CD4-positive, alpha-beta T cell treated with Interleukin-10 for 1 hour (primary cell): ENCODE data around the gene PLCB1.
"Not testable (repeated sequence)": the region's sequence is repeated elsewhere in the genome, so short reads cannot be mapped to it uniquely, and the experiment has no call there.

Experiments used
- DNase-seq: peaks from one replicate; pipeline ENCODE4 v3.0.0-alpha.2; 2020

PLCB1 gene

DNA sequence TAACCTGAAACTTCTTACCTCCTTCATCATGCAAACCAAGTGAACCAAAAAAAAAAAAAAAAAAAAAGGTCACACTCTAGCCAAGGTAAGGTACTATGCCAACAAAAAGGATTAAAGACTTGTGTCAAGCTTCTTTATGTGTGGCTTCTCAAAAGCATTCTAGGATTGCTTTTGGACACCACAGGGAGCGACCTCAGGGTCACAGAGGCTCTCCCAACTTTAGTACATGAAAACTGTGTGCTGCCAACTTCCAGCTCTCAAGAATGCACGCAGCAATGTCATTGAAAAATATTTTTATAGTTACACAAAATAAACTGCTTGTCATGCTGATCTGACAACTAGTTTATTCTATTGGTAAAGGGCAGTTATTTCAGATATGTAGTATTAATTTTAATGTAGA, 243.8 kb downstream of the PLCB1 start:
- no peak for DNase-seq

DNA sequence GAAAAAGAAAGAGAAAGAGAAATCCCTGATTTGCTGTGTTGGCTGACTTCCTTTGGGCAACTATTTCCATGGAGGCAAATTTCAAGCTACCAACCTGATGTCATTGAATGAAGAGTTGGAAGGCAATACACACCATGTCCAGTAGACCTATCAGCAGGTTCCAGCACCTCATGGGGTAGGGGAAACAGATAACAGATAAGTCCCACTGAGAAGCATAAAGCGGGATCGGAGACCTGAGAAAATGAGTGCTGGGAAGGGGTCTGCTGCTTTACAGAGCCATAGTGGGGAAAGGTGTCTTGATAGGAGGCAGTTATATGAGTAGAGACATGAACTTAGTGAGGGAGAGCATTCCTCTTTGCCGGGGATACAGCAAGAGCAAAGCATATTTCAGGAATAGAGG, 244.9 kb downstream of the PLCB1 start:
- DNase-seq = no peak

DNA sequence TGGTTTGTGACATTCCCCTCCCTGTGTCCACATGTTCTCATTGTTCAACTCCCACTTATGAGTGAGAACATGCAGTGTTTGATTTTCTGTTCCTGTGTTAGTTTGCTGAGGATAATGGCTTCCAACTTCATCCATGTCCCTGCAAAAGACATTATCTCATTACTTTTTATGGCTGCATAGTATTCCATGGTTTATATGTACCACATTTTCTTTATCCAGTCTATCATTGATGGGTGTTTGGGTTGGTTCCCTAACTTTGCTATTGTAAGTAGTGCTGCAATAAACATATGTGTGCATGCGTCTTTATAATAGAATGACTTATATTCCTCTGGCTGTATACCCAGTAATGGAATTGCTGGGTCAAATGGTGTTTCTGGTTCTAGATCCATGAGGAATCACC, 247.1 kb downstream of the PLCB1 start:
- not testable (repeated sequence) for DNase-seq

DNA sequence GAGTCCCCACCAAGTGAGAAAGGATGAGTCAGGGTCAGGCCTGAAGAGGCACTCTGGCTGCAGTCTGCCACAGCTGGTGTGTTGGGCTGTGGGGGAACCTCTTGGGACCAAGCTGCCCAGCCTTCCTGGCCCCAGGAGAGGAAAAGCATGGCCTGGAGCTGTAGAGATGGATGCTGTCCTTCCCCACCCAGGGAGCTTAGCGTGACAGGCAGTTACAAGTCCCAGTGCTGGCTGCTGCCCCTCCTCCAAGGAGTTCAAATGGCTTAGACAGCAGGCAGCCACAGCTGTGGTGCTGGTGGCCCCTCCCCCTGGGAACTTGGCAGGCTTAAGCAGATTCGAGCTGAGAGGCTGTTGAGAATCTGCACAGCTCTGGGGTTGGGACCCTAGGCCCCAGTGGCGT, 253.2 kb downstream of the PLCB1 start:
- DNase-seq = no peak

DNA sequence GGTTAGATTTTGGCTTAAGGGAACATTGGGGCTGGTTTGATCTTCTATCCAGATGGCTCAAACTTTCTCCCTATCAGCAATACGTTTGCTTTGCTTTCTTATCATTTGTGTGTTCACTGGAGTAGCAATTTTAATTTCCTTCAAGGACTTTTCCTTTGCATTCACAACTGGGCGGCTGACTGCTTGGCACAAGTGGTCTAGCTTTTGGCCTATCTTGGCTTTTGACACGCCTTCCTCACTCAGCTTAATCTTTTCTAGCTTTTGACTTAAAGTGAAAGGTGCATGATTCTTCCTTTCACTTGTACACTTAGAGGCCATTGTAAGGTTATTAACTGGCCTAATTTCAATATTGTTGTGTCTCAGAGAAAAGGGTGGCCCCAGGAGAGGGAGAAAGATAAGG, 254.9 kb downstream of the PLCB1 start:
- no peak for DNase-seq

DNA sequence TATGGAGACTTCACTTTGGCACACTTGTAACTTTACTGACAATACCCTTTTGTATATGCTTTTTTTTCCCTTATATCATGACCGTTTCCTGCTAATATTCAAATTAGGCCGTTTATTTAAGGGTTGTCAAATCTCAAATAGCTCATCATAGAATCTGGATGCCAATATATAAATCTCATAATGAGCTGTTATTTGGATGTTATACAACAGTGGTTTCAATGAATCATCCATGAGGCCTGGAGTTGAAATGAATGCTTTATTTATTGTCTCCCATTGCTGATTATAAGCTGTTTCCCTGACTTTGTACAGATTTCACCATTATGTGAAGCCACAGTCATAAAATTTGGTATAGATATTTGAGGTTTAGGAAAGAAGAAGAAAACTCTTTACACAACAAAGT, 256.1 kb downstream of the PLCB1 start:
- no peak for DNase-seq

DNA sequence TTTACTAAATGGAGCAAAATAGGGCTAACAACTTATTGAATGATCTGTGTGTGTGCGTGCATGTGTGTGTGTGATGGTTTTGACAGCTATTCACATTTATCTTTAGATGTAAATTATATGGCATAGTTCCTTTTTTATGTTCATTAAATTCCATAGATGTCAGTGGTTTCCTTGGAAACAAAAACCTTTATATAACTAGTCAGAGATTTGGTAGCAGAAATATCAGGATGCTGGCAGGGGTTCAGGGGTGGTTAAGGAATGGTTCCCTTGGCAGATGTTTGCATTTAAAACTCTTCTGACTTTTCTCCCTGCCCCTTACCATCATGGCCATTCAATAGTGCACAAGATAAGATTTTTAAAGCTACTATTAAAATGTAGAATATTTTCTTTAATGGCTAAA, 256.6 kb downstream of the PLCB1 start:
- no peak for DNase-seq

DNA sequence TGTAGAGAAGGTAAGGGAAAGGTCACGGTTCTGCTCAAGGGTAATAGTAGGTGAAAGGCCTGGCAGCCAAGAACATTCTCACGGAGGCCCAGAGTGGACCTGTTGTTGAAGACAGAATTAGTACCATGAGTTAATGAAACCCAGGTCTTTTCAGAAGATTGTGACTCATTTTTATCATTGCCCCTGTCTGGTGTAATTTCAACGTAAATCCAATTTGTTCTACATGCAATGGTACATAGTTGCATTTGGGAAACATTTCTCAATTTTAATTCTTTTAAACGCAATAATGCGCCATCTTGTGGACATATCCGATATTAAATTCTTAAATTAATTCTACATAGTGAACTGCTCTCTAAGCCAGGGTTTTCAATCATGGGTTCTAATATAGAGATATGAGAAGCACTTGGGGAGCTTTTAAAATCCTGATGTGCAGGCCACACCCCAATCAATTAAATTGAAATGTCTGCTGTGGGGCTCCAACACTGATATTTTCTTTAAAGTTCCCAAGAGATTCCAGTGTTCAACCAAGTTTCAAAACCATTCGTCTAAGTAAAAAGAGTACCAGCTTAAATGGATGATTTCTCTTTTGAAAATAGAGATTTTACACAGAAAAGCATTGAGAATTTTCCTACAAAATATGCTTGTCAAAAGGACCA, 257.4 kb downstream of the PLCB1 start:
- DNase-seq = peak; percentile 48

DNA sequence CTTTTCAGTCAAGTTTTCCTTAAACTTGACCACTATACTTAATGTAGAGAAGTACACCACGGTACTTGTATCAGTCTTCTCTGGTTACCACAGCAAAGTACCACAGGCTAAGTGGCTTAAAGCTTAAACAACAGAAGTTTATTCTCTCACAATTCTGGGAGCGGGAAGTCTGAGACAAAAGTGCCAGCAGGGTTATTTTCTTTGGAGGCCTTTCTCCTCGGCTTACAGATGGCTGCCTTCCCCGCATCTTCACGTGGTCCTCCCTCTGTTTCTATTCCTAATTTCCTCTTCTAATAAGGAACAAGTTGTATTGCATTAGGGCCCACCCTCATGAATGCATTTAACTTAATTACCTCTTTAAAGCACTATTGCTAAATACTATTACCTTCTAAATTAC, 258.0 kb downstream of the PLCB1 start:
- no peak for DNase-seq

DNA sequence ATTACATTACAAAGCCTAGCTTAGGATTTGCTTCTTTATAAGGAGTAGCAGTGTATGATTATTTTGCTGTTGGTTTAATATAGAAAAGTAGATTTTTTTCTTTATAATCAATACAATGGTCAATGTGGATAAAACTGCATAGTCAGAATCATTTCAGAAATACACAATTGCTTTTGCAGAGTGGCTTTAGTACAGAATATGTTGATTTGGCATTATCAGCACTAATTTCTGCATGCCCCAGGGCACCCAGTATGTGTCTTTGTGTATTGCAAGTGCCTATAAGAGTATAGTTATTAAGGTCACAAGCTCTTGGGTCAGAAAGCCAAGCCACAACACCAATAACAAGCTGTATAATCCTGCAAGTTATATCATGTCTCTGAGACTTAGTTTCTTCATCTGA, 258.4 kb downstream of the PLCB1 start:
- DNase-seq = no peak

DNA sequence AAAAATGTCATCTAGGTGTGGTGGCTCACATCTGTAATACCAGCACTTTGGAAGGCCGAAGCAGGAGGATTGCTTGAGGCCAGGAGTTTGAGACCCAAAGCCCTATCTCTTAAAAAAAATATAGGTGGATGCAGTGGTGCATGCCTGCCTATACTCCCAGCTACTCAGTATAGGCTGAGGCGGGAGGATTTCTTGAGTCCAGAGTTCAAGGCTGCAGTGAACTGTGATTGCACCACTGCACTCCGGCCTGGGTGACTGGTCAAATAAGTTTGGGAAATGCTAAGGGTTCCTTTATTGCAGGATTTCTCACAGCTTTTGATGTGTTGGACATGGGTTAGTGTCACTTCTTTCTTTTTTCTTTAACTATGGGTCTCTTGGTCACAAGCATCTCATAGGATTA, 261.3 kb downstream of the PLCB1 start:
- DNase-seq = no peak

DNA sequence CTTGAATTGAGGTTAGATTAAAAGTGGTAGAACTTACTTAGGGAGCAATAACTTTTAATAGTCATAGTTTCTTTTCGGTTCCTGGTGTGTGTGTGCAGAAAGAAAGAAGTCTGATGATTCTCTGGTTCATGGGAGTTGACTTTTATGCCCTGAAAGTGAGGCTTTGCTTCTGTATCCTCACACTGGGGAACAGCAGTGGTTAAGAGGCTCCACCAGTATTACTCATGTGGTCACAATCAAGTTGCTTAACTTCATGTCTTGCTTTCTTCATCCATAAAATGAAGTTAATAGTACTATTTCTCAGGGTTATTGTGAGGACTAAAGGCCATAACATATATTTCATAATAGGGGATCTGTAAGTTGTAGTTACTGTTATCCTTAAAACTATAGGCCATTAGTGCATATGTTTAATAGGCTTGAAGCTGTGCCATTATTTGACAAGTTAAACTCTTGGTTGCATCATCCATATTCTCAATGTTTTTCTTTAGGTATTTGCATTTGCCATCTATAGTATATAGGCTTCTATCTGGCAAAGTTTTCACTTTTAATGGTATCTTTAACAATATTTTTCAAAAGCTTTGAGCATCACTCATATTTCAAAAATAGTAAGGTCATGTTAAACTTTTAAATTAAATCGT, 262.4 kb downstream of the PLCB1 start:
- peak; percentile 10 for DNase-seq

DNA sequence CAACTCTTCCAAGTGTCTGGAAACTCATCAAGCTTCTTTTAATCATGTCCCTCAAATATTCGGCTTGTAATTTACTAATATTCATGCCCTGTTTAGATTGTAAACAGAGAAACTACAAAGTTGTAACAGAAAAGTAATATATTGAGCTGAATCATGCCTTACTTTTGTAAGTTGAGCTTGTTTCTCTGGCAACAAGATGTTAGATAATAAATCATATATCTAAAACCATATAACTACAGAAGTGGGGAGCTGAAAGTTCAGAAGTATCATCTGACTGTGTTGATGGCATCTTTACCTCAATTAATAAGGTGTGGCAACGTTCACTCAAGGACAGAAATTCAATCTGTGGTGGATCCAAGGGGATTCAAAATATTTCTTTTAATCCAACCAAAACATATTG, 263.9 kb downstream of the PLCB1 start:
- DNase-seq = no peak

DNA sequence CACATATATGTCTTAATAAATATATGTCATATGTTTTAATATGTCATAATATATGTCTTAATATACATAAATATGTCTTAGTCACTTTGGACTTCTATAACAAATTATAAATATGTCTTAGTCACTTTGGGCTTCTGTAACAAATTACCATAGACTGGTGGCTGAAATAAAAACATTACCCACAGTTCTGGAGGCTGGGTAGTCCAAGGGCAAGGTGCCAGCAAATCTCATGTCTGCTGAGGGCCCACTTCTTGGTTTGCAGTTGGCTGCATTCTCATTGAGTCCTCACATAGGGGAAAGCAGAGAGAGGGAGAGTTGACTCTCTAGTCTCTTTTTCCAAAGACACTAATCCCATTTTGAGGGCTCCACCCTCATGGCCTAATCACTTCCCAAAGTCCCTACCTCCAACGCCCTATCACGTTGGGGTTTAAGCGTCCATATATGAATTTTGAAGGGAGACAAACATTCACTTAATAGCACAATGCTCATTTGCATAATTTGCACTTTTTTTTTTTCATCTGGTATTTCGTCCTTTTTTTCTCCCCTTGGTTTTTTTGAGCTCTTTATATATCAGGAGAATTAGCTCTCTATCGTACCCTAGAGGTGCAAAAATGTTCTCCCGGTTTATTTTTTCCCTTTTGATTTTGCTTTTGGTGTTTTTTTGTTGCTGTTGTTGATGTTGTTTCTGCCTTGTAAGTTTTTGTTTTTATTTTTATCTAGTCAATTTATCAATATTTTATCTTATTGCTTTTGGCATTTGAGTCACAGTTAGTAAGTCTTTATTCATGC, 266.4 kb downstream of the PLCB1 start:
- DNase-seq = no peak

DNA sequence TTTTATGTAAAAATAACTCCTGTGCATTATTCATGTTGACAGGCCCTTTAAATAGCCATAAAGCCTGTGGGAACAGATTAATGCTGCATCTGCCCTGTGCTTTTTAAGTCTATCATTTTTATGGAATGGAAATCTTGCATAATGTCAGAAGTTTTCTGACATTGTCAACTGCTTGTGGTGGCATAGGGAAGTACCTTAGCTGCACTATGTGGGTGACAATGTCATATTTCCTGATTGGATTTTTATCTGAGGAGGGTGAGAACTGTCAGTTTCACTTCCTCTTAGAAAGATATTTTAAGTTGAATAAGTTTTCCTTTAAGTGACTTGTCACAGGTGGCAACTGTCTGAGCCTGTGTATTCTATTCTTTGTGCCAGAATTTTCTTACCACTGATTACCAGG, 267.9 kb downstream of the PLCB1 start:
- peak; percentile 19 for DNase-seq

DNA sequence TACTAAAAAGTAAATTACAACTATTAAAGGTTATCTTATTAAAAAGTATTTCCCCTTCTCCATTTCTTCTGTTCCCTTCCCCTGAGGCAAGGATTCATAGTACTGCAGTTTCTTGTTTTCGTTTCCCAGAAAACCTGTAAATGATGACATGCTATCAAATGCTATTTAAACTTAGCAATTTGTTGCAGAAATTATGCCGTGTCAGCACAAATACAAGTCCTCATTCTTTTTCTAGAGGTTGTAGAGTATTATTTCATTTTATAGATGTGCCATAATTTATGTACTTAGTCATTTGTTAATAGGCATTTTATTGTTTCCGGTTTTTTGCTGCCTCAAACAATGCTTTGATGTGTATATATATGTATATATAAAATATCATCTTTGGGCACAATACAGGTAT, 268.4 kb downstream of the PLCB1 start:
- no peak for DNase-seq

DNA sequence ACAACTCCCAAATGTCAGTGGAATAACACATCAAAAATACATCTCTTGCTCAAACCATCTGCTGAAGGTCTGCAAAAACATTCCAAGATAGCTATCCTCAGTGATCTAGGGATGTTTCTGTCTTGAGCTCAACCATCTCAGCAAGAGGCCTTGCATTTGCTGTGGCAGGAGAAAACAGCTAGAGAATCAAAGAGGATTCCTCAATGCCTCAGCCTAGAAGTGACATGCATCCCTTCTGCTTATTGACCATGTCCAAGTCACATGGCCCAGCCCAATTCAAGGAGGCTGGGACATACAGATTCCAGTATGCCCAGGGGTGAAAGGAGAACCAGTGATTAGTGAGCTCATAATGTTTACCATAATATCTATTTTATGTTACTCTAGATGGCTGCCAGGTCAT, 269.5 kb downstream of the PLCB1 start:
- no peak for DNase-seq

DNA sequence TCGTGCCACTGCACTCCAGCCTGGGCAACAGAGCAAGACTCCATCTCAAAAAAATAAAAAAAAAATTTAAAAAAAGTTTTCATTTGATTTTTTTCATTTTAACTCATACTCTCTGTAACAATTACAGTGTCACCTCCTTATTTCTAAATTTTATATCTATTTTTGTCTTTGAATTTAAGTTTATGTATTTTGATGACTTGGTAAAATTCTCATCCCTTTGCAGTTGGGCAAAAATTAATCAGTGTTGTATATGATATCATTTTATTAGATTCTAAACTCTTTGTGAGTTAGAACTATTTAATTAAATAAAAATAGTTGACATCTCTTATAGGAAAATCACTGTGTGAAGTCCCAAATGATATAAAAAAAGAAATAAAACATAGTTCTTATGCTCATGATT, 270.7 kb downstream of the PLCB1 start:
- DNase-seq = no peak

DNA sequence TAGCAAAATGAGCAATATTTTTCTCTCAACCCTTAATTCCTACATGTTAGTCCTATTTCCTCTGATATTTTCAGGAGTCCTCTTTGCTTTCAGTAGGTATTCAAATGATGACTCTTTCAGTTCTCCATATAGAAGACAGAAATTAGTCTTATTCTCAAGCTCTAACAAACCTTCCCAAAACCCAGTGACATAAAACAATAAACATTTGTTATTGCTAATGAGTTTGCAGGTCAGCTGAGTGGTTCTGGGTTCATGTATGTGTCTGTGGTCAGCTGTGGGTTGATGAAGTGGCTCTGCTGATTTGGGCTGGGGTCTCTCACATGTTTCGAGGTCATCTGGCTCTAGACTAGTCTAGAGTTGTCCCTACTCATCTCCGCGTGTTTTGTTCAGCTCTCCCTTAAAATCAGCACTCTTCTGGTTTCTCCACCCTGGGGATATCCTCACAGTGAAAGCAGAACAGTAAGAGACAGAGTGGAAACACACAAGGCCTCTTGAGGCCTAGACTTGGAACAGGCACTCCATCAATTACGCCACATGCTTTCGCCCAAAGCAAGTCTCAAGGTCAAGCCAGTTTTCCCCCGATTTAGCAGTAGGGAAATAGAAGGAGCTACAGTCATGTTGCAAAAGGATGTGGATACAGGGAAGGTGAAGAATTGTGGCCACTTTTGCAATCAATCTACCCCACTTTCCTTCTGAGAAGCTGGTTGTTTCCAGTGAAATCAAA, 273.0 kb downstream of the PLCB1 start:
- DNase-seq = no peak

DNA sequence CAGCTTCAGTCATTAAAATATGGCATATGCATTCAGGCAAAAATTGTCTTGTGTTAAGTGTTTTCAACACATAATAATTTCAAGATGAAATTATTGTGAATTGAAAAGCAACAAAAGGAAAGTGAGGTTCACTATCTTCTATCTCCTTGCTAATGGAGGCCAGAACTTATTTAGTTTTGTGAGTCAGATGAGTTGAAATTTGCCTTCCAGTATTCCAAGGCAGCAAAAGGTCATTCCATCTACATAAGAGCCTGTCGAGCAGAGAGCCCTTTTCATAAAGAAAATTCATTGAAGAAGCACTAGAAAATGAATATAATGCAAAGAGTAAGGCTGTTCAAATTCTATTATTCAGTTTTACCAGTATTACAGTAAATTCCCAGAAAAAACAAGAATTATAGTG, 274.3 kb downstream of the PLCB1 start:
- no peak for DNase-seq

DNA sequence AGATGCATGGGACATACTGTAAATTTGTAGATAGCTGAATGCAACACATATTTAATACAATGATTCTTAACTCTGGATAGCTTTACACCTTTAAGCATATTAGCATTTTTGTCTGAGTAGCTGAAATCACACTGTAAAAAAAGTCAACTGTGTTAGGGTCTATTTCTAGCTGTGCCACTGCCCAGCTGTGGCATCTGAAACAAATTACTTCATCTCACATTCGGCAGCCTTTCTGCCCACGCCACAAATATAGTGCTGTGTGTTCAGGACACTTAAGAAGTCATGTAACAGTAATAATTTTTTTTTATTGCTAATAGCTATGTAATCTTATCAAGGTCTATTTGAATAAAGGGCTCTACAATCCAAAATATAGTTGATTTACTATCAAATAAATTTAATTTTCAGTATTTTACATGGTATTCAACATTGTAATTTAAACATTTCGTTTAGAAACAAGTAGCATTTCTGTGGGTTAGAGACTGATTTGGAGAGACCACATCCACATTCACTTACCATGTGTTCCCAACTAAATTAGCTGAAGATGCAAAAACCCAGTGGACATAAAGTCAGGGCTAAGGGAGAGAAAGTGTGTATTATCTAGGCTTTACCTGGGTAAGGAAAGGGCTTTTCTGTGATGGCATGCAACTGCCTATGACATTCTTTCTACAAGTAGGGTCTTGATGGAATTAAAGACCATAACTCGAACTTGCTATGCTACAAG, 276.7 kb downstream of the PLCB1 start:
- DNase-seq = no peak

DNA sequence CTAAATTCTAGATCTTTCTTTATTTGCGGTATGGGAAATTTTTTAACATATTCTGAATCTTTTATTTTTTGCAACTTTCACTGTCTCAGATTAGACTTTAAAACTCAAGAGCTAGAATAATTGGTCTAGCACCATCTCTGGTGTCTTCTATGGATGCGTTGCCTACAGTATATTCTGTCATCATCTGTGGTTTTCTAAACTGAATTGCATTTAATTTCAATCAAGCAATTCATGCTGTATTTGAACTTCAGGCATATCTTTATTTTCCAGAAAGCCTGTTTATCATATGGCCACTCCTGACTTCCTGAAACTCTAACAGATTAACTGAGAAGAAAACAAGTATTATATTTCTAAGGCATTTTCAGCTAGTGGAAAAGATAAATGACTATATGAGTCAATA, 281.6 kb downstream of the PLCB1 start:
- DNase-seq = no peak
